ENCODE measurements around the gene FAF1. TPM values are rescaled to one million over a fixed set of nuclear protein-coding genes. Genes with fewer than 3 reads are reported as not detected.

The FAF1 gene
- total RNA-seq, 1 donor from 2014 or later, result 46.4 TPM

DNA sequence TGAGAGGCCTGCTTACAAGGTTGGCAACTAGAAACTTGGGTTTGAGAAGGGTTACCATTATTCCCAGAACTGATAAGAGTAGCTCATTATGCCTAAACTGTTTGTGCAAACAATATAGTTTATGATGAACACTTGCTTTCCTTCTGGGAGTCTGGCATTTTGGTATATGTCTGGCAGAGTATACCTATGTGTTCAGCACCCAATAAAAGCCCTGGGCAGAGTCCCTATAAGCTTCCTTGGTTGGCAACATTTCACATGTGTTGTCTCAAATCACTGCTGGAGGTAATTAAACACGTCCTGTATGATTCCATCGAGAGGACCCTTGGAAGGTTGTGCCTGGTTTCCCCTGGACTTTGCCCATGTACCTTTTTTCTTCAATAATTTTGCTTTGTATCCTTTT, 497.1 kb downstream of the FAF1 start:
- H3K4me3 ChIP-seq, result no peak overlapping the region
- no peak for ATAC-seq
- TF ChIP-seq, protein P1, sequence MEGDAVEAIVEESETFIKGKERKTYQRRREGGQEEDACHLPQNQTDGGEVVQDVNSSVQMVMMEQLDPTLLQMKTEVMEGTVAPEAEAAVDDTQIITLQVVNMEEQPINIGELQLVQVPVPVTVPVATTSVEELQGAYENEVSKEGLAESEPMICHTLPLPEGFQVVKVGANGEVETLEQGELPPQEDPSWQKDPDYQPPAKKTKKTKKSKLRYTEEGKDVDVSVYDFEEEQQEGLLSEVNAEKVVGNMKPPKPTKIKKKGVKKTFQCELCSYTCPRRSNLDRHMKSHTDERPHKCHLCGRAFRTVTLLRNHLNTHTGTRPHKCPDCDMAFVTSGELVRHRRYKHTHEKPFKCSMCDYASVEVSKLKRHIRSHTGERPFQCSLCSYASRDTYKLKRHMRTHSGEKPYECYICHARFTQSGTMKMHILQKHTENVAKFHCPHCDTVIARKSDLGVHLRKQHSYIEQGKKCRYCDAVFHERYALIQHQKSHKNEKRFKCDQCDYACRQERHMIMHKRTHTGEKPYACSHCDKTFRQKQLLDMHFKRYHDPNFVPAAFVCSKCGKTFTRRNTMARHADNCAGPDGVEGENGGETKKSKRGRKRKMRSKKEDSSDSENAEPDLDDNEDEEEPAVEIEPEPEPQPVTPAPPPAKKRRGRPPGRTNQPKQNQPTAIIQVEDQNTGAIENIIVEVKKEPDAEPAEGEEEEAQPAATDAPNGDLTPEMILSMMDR (IDR thresholded peaks at IDR 0.05), result no peak
- DNase-seq, result no peak
- peaks cover 10% of the 10 kb centered on the region for H3K36me3 ChIP-seq
- no peaks in the 10 kb centered on the region for H3K4me1 ChIP-seq
- intact Hi-C loops (cut with DNase I), result no loop called here
- no peaks in the 10 kb centered on the region for H3K27me3 ChIP-seq
- H3K27ac ChIP-seq, result no peak overlapping the region
- H3K9me3 ChIP-seq, result no peaks in the 10 kb centered on the region

DNA sequence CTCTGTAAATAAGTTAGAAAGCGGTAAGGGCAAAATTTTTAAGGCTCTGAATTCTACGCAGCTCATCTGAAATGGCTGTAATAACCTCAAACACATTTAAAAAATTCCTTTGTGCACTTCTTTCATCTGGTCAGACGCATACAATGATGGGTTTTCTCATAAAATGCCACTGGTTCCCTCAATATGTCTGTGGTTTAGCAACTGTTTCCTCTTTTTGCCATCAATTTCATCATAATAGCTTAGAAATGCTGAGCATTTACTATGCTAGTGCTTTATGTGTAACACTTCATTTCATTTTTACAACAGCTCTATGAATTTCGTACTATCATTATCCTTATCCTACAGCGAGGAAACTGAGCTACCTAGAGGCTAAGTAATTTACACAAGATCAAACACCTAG, 501.6 kb downstream of the FAF1 start:
- Histone ChIP-seq H3K9me3 (no peaks in the 10 kb centered on the region), H3K36me3 (no peaks in the 10 kb centered on the region), H3K27me3 (no peaks in the 10 kb centered on the region), H3K4me3 (no peak overlapping the region), H3K4me1 (no peaks in the 10 kb centered on the region), H3K27ac (no peak overlapping the region)
- TF ChIP-seq, protein P1 (IDR thresholded peaks at IDR 0.05), result no peak
- peak; percentile 53 for ATAC-seq
- DNase-seq, result no peak
- intact Hi-C loops (cut with DNase I), result no loop called here

DNA sequence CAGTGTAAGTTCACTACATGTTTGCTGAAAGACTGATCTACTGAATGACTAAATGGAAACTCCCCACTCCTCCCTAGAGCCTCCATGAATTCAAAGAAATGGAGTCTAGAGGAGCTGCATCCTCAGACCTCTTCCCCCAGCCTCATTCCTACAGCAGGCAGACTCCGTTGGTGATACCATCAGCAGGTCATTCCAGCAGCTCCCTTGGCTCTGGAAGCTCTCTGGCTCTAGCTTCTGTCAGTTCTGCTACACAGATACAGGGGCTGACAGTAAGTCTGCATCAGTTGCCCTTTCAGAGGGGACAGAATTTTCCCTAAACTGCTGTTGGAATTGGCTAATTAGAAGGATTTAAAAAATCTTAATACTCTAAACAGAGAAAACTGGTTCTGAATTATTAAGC, 505.2 kb downstream of the FAF1 start:
- Histone ChIP-seq H3K9me3 (no peaks in the 10 kb centered on the region), H3K36me3 (peaks cover 5% of the 10 kb centered on the region), H3K27me3 (no peaks in the 10 kb centered on the region), H3K4me3 (no peak overlapping the region), H3K27ac (no peak overlapping the region), H3K4me1 (no peaks in the 10 kb centered on the region)
- TF ChIP-seq, protein P1 (IDR thresholded peaks at IDR 0.05), result no peak
- intact Hi-C loops (cut with DNase I), result no loop called here
- ATAC-seq, result no peak
- no peak for DNase-seq

DNA sequence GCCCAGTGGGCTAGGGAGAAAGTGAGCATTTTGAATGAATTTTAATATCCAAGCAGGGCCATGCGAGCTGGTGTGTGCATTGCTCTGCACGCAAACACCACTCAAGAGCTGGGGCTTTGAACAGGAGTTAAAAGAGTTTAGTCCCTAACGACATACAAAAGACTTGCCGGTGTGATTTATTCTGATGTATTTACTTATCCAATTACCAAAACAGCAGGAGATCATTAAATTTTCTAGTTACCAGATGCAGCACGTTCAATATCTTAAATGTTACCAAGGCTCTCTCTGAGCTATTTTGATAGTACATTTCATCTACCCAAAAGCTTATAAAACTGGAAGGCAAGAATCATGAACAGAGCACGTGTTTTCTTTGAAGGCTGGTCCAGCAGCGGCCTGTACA, 506.8 kb downstream of the FAF1 start:
- Histone ChIP-seq H3K27me3 (no peaks in the 10 kb centered on the region), H3K4me3 (no peak overlapping the region), H3K36me3 (peaks cover 5% of the 10 kb centered on the region), H3K27ac (no peak overlapping the region), H3K4me1 (no peaks in the 10 kb centered on the region), H3K9me3 (no peaks in the 10 kb centered on the region)
- intact Hi-C loops (cut with DNase I), result no loop called here
- TF ChIP-seq, protein P1 (IDR thresholded peaks at IDR 0.05), result no peak
- ATAC-seq (no peak), DNase-seq (no peak)

DNA sequence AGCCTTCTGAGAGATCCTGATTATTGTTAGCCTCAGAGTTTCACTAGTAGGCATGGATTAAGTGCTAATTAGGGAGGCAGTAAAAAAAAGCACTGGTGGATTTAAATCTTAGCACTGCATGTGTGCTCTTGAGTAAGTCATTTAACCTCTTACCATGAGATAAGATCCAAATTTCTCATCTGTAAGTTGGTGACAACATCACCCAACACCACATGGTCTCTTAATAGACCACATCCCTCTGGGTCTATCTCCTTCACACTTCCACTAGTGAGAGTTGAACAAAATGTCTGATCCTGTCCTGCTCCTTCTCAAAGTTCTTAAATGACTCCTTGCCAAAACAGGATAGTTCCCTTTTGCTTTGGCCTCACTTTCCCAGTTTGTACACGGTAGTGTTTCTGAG, 507.4 kb downstream of the FAF1 start:
- TF ChIP-seq, protein P1 (IDR thresholded peaks at IDR 0.05), result no peak

More for the DNA sequence above, 507.4 kb downstream of the FAF1 start:
- H3K4me1 ChIP-seq, result no peaks in the 10 kb centered on the region
- H3K36me3 ChIP-seq, result peaks cover 5% of the 10 kb centered on the region
- ATAC-seq (no peak), DNase-seq (no peak)
- no peak overlapping the region for H3K4me3 ChIP-seq
- H3K27me3 ChIP-seq, result no peaks in the 10 kb centered on the region
- H3K27ac ChIP-seq, result no peak overlapping the region
- H3K9me3 ChIP-seq, result no peaks in the 10 kb centered on the region
- intact Hi-C loops (cut with DNase I), result no loop called here
